Hematopoietic multipotent progenitor cell (in vitro differentiated cells): ENCODE results near the gene ZKSCAN4. TPM values are rescaled to one million over a fixed set of nuclear protein-coding genes. Genes with fewer than 3 reads are reported as not detected.

Experiments
- DNase-seq, 3 donors: peaks; one replicate each; pipeline ENCODE4 v3.0.0-alpha.2; 2011 to 2015; ENCODE audit warnings: low read depth in 2 of 3, low spot score in 2 of 3
- total RNA-seq: library from RNA; depleted of rRNA; stranded (reverse); fragments of >200 nt; gene quantifications from one replicate; pipeline ENCODE4 v1.2.3, GENCODE V29; 2012

The ZKSCAN4 gene
- 4.6 TPM for total RNA-seq

GRCh38 chr6:28252009-28252975, at the start of gene ZKSCAN4:
ZKSCAN4 (minus strand) TSS chr6:28252269; CDS start chr6:28251980, 289 bp downstream.
- peak; percentile 58 to 89 (median 73) for DNase-seq

- DNase-seq: no peak
These were observed 44.5 kb upstream of the ZKSCAN4 start for GRCh38 chr6:28296520-28297060.

GRCh38 chr6:28295326-28295725, 43.3 kb upstream of the ZKSCAN4 start:
- DNase-seq: no peak

GRCh38 chr6:28291573-28291972, 39.5 kb upstream of the ZKSCAN4 start:
- no peak for DNase-seq

GRCh38 chr6:28282926-28283325, 30.9 kb upstream of the ZKSCAN4 start:
- DNase-seq: no peak

- DNase-seq: peak in 2 of 3 donors; percentile 65 to 75
These were observed 29.4 kb upstream of the ZKSCAN4 start, which contains the start of gene PGBD1 for GRCh38 chr6:28281288-28282064. PGBD1 (plus strand) TSS chr6:28281572; CDS start chr6:28283814, 2,242 bp downstream.

GRCh38 chr6:28280595-28281287, 28.7 kb upstream of the ZKSCAN4 start:
- no peak for DNase-seq

- no peak for DNase-seq
These were observed 25.7 kb upstream of the ZKSCAN4 start for GRCh38 chr6:28277746-28278145.

GRCh38 chr6:28274888-28275287, 22.8 kb upstream of the ZKSCAN4 start:
- no peak for DNase-seq

- peak in 2 of 3 donors; percentile 26 to 32 for DNase-seq
These were observed 17.4 kb upstream of the ZKSCAN4 start for GRCh38 chr6:28269492-28269891.

- DNase-seq: no peak
These were observed 15.6 kb upstream of the ZKSCAN4 start for GRCh38 chr6:28267695-28268059.

- peak; percentile 74 to 96 (median 90) for DNase-seq
These were observed 15.1 kb upstream of the ZKSCAN4 start, which contains the start of gene ZSCAN26 for GRCh38 chr6:28266962-28267694. ZSCAN26 (plus strand) TSS chr6:28267143; CDS start chr6:28271920, 4,777 bp downstream.

- no peak for DNase-seq
These were observed 14.5 kb upstream of the ZKSCAN4 start for GRCh38 chr6:28266563-28266961.

GRCh38 chr6:28264834-28265401, 12.8 kb upstream of the ZKSCAN4 start:
- peak in 1 of 3 donors; percentile 31 for DNase-seq

- no peak for DNase-seq
These were observed 11.9 kb upstream of the ZKSCAN4 start for GRCh38 chr6:28263922-28264321.

- peak in 2 of 3 donors; percentile 55 to 78 for DNase-seq
These were observed 7.1 kb upstream of the ZKSCAN4 start, which contains the start of gene NKAPL for GRCh38 chr6:28258877-28259777. NKAPL (plus strand) TSS chr6:28259297; CDS start chr6:28259372, 75 bp downstream.

- DNase-seq: no peak
These were observed 5.0 kb upstream of the ZKSCAN4 start for GRCh38 chr6:28257042-28257441.

GRCh38 chr6:28254121-28254519, 2.1 kb upstream of the ZKSCAN4 start:
- DNase-seq: peak in 2 of 3 donors; percentile 40 to 52
